Measurements from ENCODE around the gene NDUFS7. TPM values are rescaled to one million over a fixed set of nuclear protein-coding genes. Genes with fewer than 3 reads are reported as not detected.

Gene NDUFS7
- total RNA-seq, 1 donor from 2014 or later: 83.3 TPM

DNA sequence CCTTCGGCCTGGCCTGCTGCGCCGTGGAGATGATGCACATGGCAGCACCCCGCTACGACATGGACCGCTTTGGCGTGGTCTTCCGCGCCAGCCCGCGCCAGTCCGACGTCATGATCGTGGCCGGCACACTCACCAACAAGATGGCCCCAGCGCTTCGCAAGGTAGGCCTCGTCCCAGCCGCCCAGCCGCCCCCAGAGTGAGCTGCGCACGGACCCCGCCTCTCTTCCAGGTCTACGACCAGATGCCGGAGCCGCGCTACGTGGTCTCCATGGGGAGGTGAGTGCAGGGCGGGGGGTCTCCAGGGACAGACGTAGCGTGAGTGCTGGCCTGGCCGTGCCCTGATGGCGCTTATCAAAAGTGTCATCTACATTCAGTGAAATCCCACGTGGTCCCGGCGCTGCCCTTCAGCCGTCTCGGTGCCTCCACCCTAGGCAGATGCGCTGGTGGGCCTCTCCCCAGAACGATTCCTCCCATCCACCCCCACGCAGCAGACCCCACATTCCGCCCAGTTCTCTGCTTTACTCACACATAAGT is 7.2 kb downstream of the NDUFS7 start:
- H3K4me1 Mint-ChIP-seq (ENCODE audit: unreplicated experiment): no peaks in the 10 kb centered on the region

DNA sequence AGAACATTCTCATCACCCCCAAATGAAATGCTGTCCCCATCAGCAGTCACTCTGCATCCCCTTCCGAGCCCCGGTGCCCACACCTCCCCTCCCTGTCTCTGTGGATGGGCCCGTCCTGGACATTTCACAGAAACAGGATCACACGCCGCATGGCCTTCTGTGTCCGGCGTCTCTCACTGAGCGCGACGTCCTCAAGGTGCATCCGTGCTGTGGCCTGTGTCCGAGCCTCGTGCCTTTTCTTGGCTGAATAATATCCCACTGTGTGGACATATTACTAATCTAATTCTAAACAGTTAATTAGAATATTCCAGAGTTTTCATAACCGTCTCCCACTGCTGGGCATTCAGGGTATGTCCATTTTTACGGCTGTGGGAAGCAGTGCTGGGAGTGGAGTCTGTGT is 8.7 kb downstream of the NDUFS7 start:
- Mint-ChIP-seq H3K4me3 (no peak overlapping the region), H3K4me1 (ENCODE audit: unreplicated experiment) (no peaks in the 10 kb centered on the region), H3K27me3 (no peaks in the 10 kb centered on the region), H3K9me3 (no peaks in the 10 kb centered on the region), H3K36me3 (peaks cover 3% of the 10 kb centered on the region), H3K27ac (no peak overlapping the region)
- no peak for DNase-seq (ENCODE audit: extremely low spot score, unreplicated experiment)
- TF ChIP-seq, protein P1, sequence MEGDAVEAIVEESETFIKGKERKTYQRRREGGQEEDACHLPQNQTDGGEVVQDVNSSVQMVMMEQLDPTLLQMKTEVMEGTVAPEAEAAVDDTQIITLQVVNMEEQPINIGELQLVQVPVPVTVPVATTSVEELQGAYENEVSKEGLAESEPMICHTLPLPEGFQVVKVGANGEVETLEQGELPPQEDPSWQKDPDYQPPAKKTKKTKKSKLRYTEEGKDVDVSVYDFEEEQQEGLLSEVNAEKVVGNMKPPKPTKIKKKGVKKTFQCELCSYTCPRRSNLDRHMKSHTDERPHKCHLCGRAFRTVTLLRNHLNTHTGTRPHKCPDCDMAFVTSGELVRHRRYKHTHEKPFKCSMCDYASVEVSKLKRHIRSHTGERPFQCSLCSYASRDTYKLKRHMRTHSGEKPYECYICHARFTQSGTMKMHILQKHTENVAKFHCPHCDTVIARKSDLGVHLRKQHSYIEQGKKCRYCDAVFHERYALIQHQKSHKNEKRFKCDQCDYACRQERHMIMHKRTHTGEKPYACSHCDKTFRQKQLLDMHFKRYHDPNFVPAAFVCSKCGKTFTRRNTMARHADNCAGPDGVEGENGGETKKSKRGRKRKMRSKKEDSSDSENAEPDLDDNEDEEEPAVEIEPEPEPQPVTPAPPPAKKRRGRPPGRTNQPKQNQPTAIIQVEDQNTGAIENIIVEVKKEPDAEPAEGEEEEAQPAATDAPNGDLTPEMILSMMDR (conservative IDR thresholded peaks at IDR 0.05): no peak

More for the DNA sequence above, 7.2 kb downstream of the NDUFS7 start:
- no peak overlapping the region for H3K27ac Mint-ChIP-seq
- H3K36me3 Mint-ChIP-seq: peaks cover 3% of the 10 kb centered on the region
- H3K4me3 Mint-ChIP-seq: no peak overlapping the region
- TF ChIP-seq, protein P1 (conservative IDR thresholded peaks at IDR 0.05): no peak
- no peaks in the 10 kb centered on the region for H3K9me3 Mint-ChIP-seq
- no peaks in the 10 kb centered on the region for H3K27me3 Mint-ChIP-seq
- DNase-seq (ENCODE audit: extremely low spot score, unreplicated experiment): no peak

DNA sequence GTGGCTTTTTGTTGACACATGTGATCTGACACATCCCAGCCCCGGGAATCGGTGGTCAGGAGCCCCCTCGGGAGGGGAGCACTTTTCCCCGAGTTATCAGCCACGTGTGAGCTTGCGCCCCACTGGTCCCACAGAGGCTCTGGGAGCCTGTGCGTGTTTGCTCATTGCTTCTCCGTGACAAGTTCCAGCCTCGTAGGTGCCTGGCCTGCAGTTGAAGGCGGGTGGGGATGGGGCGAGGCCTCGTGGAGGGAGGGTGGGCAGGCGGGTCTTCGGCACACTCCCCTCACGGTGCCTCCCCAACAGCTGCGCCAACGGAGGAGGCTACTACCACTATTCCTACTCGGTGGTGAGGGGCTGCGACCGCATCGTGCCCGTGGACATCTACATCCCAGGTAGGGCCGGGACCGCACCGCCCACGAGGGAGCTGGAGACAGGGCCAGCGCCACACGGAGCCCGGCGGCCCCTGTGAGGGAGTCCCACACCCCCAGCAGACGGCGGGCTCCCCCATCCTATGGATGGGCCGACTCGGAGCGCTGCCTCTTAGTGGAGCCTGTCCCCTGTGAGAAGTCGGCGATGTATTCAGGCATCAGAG is 9.3 kb downstream of the NDUFS7 start:
- no peaks in the 10 kb centered on the region for H3K9me3 Mint-ChIP-seq
- no peak overlapping the region for H3K4me3 Mint-ChIP-seq
- TF ChIP-seq, protein P1 (conservative IDR thresholded peaks at IDR 0.05): no peak
- H3K27me3 Mint-ChIP-seq: no peaks in the 10 kb centered on the region
- DNase-seq (ENCODE audit: extremely low spot score, unreplicated experiment): no peak
- H3K27ac Mint-ChIP-seq: no peak overlapping the region
- peaks cover 3% of the 10 kb centered on the region for H3K36me3 Mint-ChIP-seq
- no peaks in the 10 kb centered on the region for H3K4me1 Mint-ChIP-seq (ENCODE audit: unreplicated experiment)

DNA sequence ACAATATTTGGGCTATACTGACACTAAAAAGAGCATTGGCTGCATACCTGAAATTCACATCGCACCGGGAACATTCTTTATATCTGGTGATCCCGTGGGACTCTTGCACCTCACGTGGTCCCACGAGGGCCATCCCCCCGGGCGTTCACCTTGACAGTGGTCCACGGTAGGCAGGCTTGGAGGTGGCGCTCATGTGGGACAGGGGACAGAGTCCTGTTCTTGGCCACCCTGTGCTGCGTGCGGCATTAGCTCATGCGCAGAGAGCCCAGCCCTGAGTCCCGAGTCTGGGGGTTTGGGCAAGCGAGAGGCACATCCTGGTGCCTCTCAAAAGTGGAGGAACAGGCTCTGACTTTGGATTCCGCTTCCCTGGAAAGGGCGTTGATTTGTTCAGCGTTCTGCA is 10.1 kb downstream of the NDUFS7 start:
- DNase-seq (ENCODE audit: extremely low spot score, unreplicated experiment): no peak
- Mint-ChIP-seq H3K9me3 (no peaks in the 10 kb centered on the region), H3K27me3 (no peaks in the 10 kb centered on the region), H3K4me3 (no peak overlapping the region), H3K36me3 (peaks cover 2% of the 10 kb centered on the region), H3K4me1 (ENCODE audit: unreplicated experiment) (no peaks in the 10 kb centered on the region), H3K27ac (no peak overlapping the region)
- TF ChIP-seq, protein P1 (conservative IDR thresholded peaks at IDR 0.05): no peak

DNA sequence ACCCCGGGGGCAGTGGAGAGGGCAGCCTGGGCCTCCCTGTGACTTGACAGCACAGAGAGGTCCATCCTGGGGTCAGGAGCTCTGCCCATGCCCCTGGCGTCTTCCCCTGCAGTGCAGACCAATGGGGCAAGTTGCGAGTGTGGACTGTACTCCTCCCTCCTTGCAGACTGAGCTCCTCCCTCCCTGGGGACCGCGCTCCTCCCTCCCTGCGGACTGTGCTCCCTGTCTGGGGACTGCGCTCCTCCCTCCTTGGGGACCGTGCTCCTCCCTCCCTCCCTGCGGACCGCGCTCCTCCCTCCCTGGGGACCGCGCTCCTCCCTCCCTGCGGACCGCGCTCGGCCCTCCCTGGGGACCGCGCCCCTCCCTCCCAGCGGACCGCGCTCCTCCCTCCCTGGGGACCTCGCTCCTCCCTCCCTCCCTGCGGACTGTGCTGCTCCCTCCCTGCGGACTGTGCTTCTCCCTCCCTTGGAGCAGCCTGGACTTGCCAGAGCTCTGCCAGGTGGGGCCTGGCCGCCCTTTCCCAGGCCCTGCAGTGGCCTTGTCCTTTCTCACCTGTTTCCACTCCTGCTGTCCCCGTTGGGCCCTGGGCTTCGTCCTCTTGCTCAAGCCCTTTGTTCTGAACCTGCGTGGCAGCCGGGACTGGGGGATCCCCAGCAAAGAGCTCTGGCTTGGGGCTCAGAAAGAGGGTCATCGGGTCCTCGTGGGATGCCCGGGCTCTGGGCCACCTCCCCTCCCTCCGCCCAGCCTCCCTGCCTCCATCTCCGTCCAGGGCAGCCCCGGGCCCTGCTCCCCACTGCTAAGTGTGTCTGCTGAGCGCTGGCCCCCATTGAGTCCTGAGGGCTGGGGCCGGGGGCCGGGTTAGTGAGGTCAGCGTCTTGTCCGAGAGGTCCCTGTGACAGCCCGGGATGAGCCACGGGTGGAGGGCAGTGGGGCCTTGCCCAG is 10.8 kb downstream of the NDUFS7 start:
- H3K27ac Mint-ChIP-seq: no peak overlapping the region
- H3K27me3 Mint-ChIP-seq: no peaks in the 10 kb centered on the region
- no peaks in the 10 kb centered on the region for H3K36me3 Mint-ChIP-seq
- no peak for DNase-seq (ENCODE audit: extremely low spot score, unreplicated experiment)
- TF ChIP-seq, protein P1 (conservative IDR thresholded peaks at IDR 0.05): no peak
- H3K4me3 Mint-ChIP-seq: no peak overlapping the region
- no peaks in the 10 kb centered on the region for H3K4me1 Mint-ChIP-seq (ENCODE audit: unreplicated experiment)
- no peaks in the 10 kb centered on the region for H3K9me3 Mint-ChIP-seq

Data from type B pancreatic cell (in vitro differentiated cells).